Stimulated activated CD8-positive, alpha-beta memory T cell treated with anti-CD3 and anti-CD28 coated beads, Interleukin-15, amount 100 ng/mL, for 4 hours (primary cell): ENCODE data around the gene FSTL4.

Source experiments
- DNase-seq, 2 donors: peaks; one replicate each; pipeline ENCODE4 v3.0.0-alpha.2; 2020; ENCODE audit warnings: low read depth in 2 of 2

Gene FSTL4

GRCh38 chr5:133612249-133612860 is at the start of gene FSTL4:
FSTL4 (minus strand) TSS chr5:133612541.
- DNase-seq: no peak

GRCh38 chr5:133661389-133661788 is 49.0 kb upstream of the FSTL4 start:
- no peak for DNase-seq

DNA sequence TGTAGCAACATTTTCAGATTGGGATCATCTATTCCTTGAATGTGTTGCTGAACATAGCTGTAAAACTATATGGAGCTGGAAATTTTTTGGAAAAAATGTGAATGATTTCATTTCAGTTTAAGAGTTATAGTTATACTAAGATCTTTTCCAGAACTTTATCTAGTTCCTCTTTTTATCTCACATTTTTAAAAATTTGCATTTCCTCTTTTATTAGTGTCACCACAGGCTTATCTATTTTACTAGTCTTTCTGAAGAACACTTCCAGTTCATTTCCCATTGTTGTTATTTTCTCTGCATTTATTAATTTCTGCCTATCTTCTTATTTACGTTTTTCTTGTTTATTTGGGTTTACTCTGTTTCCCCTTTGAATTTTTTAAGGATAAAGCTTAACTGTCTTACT is 46.0 kb upstream of the FSTL4 start:
- no peak for DNase-seq

GRCh38 chr5:133657036-133657435 is 44.7 kb upstream of the FSTL4 start:
- no peak for DNase-seq

GRCh38 chr5:133655966-133656365 is 43.6 kb upstream of the FSTL4 start:
- DNase-seq: no peak

- no peak for DNase-seq
Measured at GRCh38 chr5:133653760-133654049, 41.4 kb upstream of the FSTL4 start.

DNA sequence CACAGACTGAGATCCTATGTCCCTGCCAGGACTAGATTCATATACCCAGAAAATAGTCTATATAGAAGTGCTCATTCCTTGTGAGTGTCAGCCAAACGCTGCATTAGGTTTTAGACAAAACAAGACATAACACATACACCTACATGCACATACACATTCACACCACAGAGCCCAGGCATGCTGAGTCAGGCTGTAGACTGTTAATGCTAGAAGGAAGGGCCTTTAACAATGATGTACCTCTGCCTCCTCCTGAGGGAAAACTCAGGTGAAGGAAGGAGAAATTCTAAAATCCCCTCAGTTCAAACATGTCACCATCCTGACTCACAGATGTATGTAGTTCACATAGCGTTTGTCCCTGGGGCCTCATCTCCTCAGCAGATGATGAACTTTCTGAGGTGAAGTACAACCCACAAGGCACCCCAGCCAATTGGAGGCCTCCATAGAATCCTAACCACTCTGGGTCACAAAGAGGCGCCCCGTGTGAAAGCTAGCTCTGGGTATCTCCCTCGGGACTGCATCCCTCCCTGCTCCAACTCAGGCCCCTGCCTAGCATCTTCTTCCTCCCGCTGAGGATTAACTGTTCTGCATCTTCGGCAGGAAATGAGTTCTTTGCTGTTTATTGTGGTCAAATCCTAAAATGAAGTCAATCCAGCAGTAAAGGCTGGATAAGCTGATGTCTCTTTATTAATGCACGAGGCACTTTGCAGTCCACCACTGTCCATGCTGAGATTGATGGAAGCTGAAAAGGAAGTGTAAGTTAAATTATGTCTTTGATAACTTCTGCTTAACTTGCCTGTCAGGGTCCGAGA is 40.8 kb upstream of the FSTL4 start:
- no peak for DNase-seq

GRCh38 chr5:133644000-133644865 is 31.9 kb upstream of the FSTL4 start:
- no peak for DNase-seq

DNA sequence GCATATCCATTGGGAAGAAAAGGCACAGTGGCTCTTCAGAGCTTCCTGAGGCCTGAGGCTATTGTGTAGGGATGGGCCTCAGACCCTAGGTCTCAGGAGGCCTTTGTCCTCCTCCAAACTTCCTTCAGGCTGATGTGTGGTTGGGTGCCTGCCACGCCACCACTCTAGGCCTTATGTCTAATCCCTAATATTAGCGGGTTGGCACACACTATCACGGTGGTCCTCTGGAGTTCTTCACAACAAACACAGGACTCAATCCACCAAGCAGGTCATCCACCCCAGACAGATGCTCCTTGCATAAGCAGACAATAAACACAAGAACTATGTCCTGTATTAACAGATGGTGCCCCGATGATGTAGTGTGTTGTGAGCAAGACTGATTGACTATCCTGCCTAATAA is 31.0 kb upstream of the FSTL4 start:
- no peak for DNase-seq

GRCh38 chr5:133642153-133642722 is 29.9 kb upstream of the FSTL4 start:
- DNase-seq: no peak

- DNase-seq: no peak
Measured at GRCh38 chr5:133641683-133642082, 29.3 kb upstream of the FSTL4 start.

DNA sequence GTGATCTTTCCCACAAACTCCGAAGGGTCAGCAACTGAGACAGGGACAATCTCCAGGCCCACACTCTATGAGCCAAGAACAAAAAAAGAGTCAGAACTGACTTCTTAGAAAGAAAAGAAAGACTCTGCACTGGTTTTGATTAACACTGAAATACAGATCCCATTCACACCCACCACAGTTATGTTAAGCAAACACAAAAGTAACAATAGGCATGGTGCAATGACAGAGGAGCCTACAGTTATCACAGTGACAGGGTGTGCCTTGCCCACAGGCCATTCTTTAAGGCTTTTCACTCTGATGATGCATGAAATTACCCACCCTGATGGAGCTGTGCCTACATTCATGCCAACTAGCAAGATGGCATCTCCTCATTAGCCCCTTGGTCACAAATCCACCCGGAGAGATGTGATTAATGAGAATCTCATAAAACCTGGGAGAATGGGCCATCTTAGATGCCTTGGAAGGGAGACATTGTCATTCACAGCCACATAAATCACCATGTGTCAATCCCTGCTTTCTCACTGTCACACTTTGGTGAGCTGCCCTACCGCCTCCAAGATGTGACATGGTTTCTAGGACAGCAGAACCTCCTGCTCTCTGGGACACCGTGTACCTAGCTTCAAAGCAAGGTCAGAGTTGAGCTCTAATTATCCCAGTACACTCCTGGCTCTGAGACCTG is 27.6 kb upstream of the FSTL4 start:
- no peak for DNase-seq

- DNase-seq: no peak
Measured at GRCh38 chr5:133638436-133638835, 26.1 kb upstream of the FSTL4 start.

DNA sequence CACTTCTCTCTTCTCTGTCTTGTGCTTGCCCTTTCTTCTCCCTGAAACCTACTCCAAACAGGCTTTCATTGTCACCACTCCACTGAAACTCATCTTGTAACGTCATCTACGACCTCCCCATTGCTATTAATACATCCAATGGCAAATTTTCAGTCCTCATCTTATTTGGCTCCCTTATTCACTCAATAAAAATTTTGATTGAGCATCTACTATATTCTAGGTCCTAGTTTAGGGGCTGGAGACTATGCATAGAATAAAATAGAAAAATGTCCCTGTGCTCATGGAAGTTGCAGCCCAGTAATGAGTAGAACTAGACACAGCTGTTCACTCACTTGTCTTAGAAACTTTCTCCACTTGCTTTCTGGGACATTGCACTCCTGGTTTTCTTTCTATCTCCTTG is 24.9 kb upstream of the FSTL4 start:
- DNase-seq: no peak

DNA sequence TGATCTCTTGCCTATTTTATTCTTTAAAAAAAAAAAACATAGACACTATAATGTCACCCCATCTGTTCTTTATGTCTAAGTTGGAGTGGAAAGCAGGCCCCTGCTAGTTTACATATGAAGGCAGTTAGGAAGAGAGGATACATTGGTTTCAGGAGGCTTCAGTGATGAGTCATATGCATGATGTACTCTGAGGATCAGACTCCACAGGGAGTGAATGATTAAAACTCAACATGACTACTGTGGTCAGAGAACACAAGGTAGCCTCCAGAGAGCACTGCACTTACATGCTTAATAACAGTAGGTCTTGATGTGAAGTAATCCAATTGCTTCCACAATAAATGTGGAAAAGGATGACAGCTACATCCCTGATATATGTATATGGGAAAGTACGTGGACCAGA is 22.7 kb upstream of the FSTL4 start:
- DNase-seq: no peak

DNA sequence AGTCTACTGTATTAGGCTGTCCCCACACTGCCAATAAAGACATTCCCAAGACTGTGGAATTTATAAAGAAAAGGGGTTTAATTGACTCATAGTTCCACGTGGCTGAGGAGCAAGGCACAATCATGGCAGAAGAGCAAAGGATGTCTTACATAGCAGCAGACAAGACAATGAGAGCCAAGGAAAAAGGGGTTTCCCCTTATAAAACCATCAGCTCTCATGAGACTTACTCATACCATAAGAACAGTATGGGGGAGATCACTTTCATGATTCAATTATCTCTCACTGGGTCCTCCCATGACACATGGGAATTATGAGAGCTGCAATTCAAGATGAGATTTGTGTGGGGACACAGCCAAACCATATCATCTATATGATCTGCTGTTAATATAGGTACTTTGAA is 14.8 kb upstream of the FSTL4 start:
- DNase-seq: no peak

DNA sequence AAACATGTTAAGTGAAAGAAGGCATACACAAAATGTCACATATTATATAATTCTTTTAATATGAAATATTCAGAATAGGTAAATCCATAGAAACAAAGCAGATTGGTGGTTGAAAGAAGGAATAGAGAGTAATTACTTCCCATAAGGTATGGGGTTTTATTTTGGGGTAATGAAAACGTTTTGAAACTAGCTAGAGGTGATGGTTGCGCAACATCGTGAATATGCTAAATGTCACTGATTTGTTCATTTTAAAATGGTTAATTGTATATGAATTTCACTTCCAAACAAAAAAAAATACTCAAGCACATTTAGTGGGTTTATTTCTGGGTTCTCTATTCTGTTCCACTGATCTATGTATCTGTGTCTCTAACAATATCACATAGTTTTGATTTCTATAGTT is 12.0 kb upstream of the FSTL4 start:
- no peak for DNase-seq

GRCh38 chr5:133618141-133618540 is 5.8 kb upstream of the FSTL4 start:
- DNase-seq: no peak

GRCh38 chr5:133613743-133614142 is 1.4 kb upstream of the FSTL4 start:
- DNase-seq: no peak

GRCh38 chr5:133613184-133613583 is 843 bp upstream of the FSTL4 start:
- no peak for DNase-seq

DNA sequence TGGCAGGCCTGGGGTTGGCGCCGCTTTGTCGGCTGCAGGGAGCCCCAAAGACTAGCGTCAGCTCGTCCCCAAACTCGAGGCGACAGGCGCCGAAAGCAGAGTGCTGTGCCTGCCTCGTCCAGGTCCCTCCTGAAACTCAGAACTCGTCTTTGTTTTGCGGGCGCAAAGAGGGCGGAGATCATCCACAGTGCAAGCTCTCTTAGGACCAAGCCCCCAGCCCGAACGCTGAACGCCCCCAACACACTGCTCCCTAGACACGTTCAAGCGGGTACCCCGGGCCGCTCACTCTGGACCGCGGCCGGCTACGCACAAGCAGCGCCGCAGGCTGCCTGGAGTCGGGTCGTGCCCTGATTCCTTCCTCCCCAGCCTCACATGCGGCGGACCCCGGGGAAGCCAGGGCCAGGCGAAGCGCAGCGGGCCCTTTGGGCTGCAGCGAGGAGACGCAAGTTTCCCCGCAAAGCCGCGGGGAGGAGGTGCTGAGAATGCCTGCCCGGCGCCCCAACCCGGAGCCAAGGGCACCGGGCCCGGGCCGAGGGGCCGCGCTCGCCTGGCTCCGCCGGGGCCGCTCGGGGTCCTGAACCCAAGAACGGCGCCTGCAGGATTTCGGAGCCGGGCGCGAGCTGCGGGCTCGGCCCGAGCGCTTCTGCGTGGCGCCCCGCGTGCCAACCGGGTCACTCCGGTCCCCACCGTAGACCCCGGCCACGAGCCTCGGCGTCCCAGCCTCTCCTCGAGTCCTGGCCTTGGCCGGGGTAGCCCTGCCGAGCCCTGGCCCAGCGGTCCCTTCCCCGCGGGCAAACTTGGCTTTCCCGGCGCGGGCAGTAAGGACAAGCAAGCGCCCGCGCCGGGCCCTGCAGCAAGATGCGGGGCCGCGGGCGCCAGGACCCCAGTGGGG is 738 bp downstream of the FSTL4 start:
- no peak for DNase-seq
